MM.1S (cell line): ENCODE results near the gene ANP32A.

Source experiments
- DNase-seq: peaks from one replicate; pipeline ENCODE4 v3.0.0-alpha.2; 2015
- H2AFZ ChIP-seq: fragments of 300-600 bp; sonication (generic); 2 replicates; pipeline ENCODE4 v1.6.0; 2016; ENCODE audit warnings: antibody characterized with exemption, low read length
- H3F3A ChIP-seq: fragments of 300-600 bp; sonication (generic); 2 replicates; pipeline ENCODE4 v1.6.1; 2016; ENCODE audit warnings: mild to moderate bottlenecking, antibody characterized with exemption, low read length, moderate library complexity, mixed read lengths; ENCODE audit not compliant: insufficient read depth
- H3K27ac ChIP-seq: fragments of 300-600 bp; sonication (generic); 2 replicates; pipeline ENCODE4 v1.5.1; 2016; ENCODE audit warnings: mild to moderate bottlenecking, low read length
- H3K27me3 ChIP-seq: fragments of 300-600 bp; sonication (generic); replicated peaks from 2 replicates; pipeline ENCODE4 v1.6.0; 2016; ENCODE audit warnings: low read length; ENCODE audit not compliant: insufficient read depth
- H3K36me3 ChIP-seq: fragments of 300-600 bp; sonication (generic); replicated peaks from 2 replicates; pipeline ENCODE4 v1.6.1; 2016; ENCODE audit warnings: mild to moderate bottlenecking, low read length, mixed read lengths; ENCODE audit not compliant: insufficient read depth
- H3K4me1 ChIP-seq: fragments of 300-600 bp; sonication (generic); 2 replicates; pipeline ENCODE4 v1.6.1; 2016; ENCODE audit warnings: low read length, mixed read lengths
- H3K4me2 ChIP-seq: fragments of 300-600 bp; sonication (generic); 2 replicates; pipeline ENCODE4 v1.6.0; 2016; ENCODE audit warnings: low read depth, low read length
- H3K4me3 ChIP-seq: fragments of 300-600 bp; sonication (generic); 2 replicates; pipeline ENCODE4 v1.5.1; 2016; ENCODE audit warnings: low read length, mixed read lengths
- H3K79me2 ChIP-seq: fragments of 300-600 bp; sonication (generic); 2 replicates; pipeline ENCODE4 v1.6.1; 2016; ENCODE audit warnings: mixed run types, low read length, mixed read lengths
- H3K9ac ChIP-seq: fragments of 300-600 bp; sonication (generic); 2 replicates; pipeline ENCODE4 v1.6.1; 2016; ENCODE audit warnings: low read length, mixed read lengths
- H3K9me2 ChIP-seq: fragments of 300-600 bp; sonication (generic); replicated peaks from 2 replicates; pipeline ENCODE4 v1.6.1; 2016; ENCODE audit warnings: mild to moderate bottlenecking, low read length, mixed read lengths; ENCODE audit not compliant: insufficient read depth
- H3K9me3 ChIP-seq: fragments of 300-600 bp; sonication (generic); replicated peaks from 2 replicates; pipeline ENCODE4 v1.6.1; 2016; ENCODE audit warnings: mild to moderate bottlenecking, low read length, mixed read lengths; ENCODE audit not compliant: insufficient read depth
- H4K20me1 ChIP-seq: fragments of 300-600 bp; sonication (generic); 2 replicates; pipeline ENCODE4 v1.6.1; 2016; ENCODE audit warnings: mild to moderate bottlenecking, low read length, moderate library complexity, mixed read lengths; ENCODE audit not compliant: insufficient read depth
- EZH2 ChIP-seq: fragments of 300-600 bp; sonication (generic); optimal IDR thresholded peaks from 2 replicates; pipeline ENCODE3; 2017; ENCODE audit warnings: low read depth, mild to moderate bottlenecking, antibody characterized with exemption, low read length, mixed read lengths
- EZH2phosphoT487 ChIP-seq: fragments of 300-600 bp; sonication (generic); IDR thresholded peaks from 2 replicates; pipeline ENCODE4 v1.6.1; 2018; ENCODE audit warnings: antibody characterized with exemption, low read length
- TF ChIP-seq, protein P1 (sequence below): fragments of 300-600 bp; sonication (generic); IDR thresholded peaks from 2 replicates; pipeline ENCODE4 v1.5.1; 2016; ENCODE audit warnings: antibody characterized with exemption, low read length, mixed read lengths

The ANP32A gene

DNA sequence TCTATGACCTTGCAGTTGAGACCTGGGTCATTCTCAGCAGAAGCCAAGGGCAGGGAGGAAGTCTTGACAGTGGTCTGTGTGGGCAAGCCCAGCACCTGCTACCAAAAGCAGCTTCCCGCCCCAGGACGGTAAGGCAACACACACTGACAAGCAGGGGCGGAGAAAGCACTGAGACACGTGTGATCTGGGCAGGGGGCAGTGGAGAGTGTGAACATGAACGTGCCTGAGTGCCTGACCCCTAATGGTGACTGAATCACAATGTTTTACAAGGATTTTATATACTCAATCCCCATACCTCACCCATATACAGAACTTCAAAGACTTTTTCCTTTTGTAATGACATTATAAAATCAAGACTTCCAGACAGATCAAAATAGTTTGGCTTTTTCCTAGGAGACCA, 35.2 kb downstream of the ANP32A start:
- Histone ChIP-seq H3K27me3 (no peaks in the 10 kb centered on the region), H3K9me3 (no peaks in the 10 kb centered on the region), H3K79me2 (peaks cover 69% of the 10 kb centered on the region), H2AFZ (no peak overlapping the region), H3K36me3 (peaks cover 17% of the 10 kb centered on the region), H3K9ac (no peak overlapping the region), H3K4me2 (no peak overlapping the region), H3K9me2 (no peaks in the 10 kb centered on the region), H3F3A (no peaks in the 10 kb centered on the region), H4K20me1 (peaks cover 7% of the 10 kb centered on the region), H3K4me3 (no peak overlapping the region), H3K27ac (no peak overlapping the region), H3K4me1 (no peaks in the 10 kb centered on the region)
- TF ChIP-seq EZH2phosphoT487, result no peak
- TF ChIP-seq, protein P1, sequence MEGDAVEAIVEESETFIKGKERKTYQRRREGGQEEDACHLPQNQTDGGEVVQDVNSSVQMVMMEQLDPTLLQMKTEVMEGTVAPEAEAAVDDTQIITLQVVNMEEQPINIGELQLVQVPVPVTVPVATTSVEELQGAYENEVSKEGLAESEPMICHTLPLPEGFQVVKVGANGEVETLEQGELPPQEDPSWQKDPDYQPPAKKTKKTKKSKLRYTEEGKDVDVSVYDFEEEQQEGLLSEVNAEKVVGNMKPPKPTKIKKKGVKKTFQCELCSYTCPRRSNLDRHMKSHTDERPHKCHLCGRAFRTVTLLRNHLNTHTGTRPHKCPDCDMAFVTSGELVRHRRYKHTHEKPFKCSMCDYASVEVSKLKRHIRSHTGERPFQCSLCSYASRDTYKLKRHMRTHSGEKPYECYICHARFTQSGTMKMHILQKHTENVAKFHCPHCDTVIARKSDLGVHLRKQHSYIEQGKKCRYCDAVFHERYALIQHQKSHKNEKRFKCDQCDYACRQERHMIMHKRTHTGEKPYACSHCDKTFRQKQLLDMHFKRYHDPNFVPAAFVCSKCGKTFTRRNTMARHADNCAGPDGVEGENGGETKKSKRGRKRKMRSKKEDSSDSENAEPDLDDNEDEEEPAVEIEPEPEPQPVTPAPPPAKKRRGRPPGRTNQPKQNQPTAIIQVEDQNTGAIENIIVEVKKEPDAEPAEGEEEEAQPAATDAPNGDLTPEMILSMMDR, result no peak
- TF ChIP-seq EZH2, result no peak
- DNase-seq, result no peak

DNA sequence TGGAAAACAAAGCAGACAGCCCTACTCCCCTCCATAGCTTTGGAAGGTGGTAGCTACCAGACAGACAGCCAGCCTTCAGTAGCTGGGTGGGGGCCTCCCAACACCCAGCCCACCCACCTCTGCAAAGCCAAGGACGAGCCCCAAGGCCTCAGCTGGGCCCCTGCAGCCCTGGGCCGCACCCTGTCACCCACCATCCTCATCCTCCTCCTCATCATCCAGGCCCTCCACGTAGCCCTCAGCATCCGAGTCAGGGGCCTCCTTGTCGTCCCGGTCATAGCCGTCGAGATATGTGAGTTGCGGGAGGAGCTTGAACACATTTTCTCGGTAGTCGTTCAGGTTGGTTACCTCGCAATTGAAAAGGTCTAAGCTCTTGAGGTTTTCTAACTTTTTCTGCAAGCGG, 36.5 kb downstream of the ANP32A start:
- no peaks in the 10 kb centered on the region for H3F3A ChIP-seq
- no peak overlapping the region for H2AFZ ChIP-seq
- H3K9ac ChIP-seq, result no peak overlapping the region
- no peak for DNase-seq
- peaks cover 22% of the 10 kb centered on the region for H3K36me3 ChIP-seq
- H3K27ac ChIP-seq, result no peak overlapping the region
- no peak overlapping the region for H3K4me3 ChIP-seq
- H3K9me2 ChIP-seq, result no peaks in the 10 kb centered on the region
- no peaks in the 10 kb centered on the region for H3K9me3 ChIP-seq
- TF ChIP-seq, protein P1, result no peak
- no peaks in the 10 kb centered on the region for H3K27me3 ChIP-seq
- peaks cover 55% of the 10 kb centered on the region for H3K79me2 ChIP-seq
- H3K4me2 ChIP-seq, result no peak overlapping the region
- no peaks in the 10 kb centered on the region for H3K4me1 ChIP-seq
- H4K20me1 ChIP-seq, result no peaks in the 10 kb centered on the region

DNA sequence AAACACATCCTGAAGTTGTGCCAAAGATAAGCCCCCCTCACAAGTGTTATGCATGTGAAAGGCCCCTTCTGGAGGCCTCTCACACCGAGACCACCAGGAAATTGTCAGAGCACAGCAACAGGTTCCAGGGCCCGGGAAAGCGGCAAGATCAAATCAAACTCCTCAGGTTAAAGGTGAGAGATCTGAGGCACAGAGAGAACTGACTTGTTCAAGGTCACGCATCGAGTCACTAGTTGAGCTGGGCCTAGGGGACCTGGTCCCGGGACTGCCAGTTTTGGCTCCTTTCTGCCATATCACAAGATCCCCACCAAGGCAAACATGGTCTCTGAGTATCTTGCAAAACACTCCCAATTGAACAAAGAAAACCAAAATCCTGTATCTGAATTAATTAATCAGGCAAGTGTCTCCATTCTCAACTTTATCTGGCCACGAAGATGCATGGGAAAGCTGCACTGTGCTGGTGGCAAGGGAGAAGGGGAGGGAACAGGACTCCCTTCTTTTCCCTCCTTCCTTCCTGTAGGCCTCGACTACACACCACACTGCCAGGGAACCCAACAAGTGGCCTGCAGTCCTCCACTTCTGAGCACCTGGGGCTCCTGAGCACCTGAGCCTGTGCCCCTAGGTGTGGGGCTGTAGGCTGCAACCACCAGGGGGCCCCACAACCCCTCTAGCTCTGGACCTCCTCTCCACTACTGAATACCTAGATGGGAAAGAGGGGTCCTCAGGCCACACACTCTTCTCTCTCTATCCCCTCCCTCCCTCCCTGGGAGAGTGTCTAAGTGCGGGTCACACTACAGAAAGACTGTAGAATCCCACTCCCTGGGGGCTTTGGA, 37.3 kb downstream of the ANP32A start:
- no peaks in the 10 kb centered on the region for H3K9me2 ChIP-seq
- no peak for TF ChIP-seq EZH2
- TF ChIP-seq, protein P1, result peak; percentile 72
- no peaks in the 10 kb centered on the region for H3F3A ChIP-seq
- H3K9me3 ChIP-seq, result no peaks in the 10 kb centered on the region
- H3K27ac ChIP-seq, result no peak overlapping the region
- H3K4me1 ChIP-seq, result no peaks in the 10 kb centered on the region
- no peak overlapping the region for H3K9ac ChIP-seq
- peaks cover 48% of the 10 kb centered on the region for H3K79me2 ChIP-seq
- H4K20me1 ChIP-seq, result no peaks in the 10 kb centered on the region
- no peak overlapping the region for H2AFZ ChIP-seq
- no peak overlapping the region for H3K4me3 ChIP-seq
- peaks cover 26% of the 10 kb centered on the region for H3K36me3 ChIP-seq
- peak; percentile 47 for DNase-seq
- no peak overlapping the region for H3K4me2 ChIP-seq
- H3K27me3 ChIP-seq, result no peaks in the 10 kb centered on the region
